Dedifferentiated amniotic fluid mesenchymal stem cell (primary cell): ENCODE data around the gene DBNL.

ENCODE experiments used
- DNase-seq: peaks from one replicate; pipeline ENCODE4 v3.0.0-alpha.2; 2016; ENCODE audit errors: extremely low spot score

DBNL gene

GRCh38 chr7:44110719-44111635, 66.5 kb downstream of the DBNL start:
- DNase-seq = no peak
